Panc1 (cell line): ENCODE measurements around the gene INPP5D. TPM values are rescaled to one million over a fixed set of nuclear protein-coding genes. Genes with fewer than 3 reads are reported as not detected.
A peak's percentile ranks its signal among the peaks of the same experiment; 100 is the strongest.

Experiments used
- ATAC-seq: fragments of 200-7000 bp; cut with Tn5 transposase; 2 replicates; pipeline ENCODE4 v1.9.1; 2020; ENCODE audit warnings: mild to moderate bottlenecking, moderate library complexity
- BruUV-seq: library from RNA; stranded (reverse); fragments of 400-500 nt; replicated peaks from 2 replicates; lab custom pipeline; 2021; lab: Mats Ljungman, UMichigan
- CTCF ChIA-PET: fragments of 300-600 bp; sonication (Branson Sonifier 250); formaldehyde crosslinking; loops from one replicate; lab custom pipeline; 2022; ENCODE audit warnings: antibody characterized with exemption; lab: Charles Lee
- POLR2A ChIA-PET: fragments of 300-600 bp; sonication (Branson Sonifier 250); formaldehyde crosslinking; loops from one replicate; lab custom pipeline; 2022; ENCODE audit warnings: antibody characterized with exemption; lab: Charles Lee
- DNase-seq: peaks from one replicate; pipeline ENCODE4 v3.0.0-alpha.2; 2010; ENCODE audit warnings: low read depth, low spot score
- H3K27ac ChIP-seq: 2 replicates; pipeline ENCODE4 v1.5.1; 2011; ENCODE audit warnings: mild to moderate bottlenecking, low read length, inconsistent platforms
- H3K27me3 ChIP-seq: fragments of 200-500 bp; sonication (Bioruptor generic); 2 replicates; pipeline ENCODE4 v1.6.0; 2014; ENCODE audit warnings: low read length, inconsistent platforms; ENCODE audit not compliant: control insufficient read depth, insufficient read depth
- H3K36me3 ChIP-seq: fragments of 200-500 bp; sonication (Bioruptor generic); 2 replicates; pipeline ENCODE4 v1.5.1; 2014; ENCODE audit warnings: inconsistent platforms, mild to moderate bottlenecking, low read length, moderate library complexity; ENCODE audit not compliant: control insufficient read depth, insufficient read depth
- H3K4me1 ChIP-seq: 2 replicates; pipeline ENCODE4 v1.5.1; 2011; ENCODE audit warnings: inconsistent platforms, mild to moderate bottlenecking, low read length, moderate library complexity; ENCODE audit not compliant: control insufficient read depth, insufficient read depth
- H3K4me3 ChIP-seq, 2 experiments: 2 replicates each; pipeline ENCODE4 v1.5.1; 2011 to 2012; ENCODE audit warnings: low read depth in 2 of 2, low read length in 2 of 2, mild to moderate bottlenecking in 2 of 2, inconsistent platforms in 1 of 2, moderate library complexity in 1 of 2
- H3K9me3 ChIP-seq: fragments of 200-500 bp; sonication (Bioruptor generic); 2 replicates; pipeline ENCODE4 v1.5.1; 2014; ENCODE audit warnings: low read depth, mild to moderate bottlenecking, inconsistent platforms, low read length, moderate library complexity; ENCODE audit not compliant: control insufficient read depth, insufficient read depth
- POLR2AphosphoS5 ChIP-seq: IDR thresholded peaks from 2 replicates; pipeline ENCODE4 v1.6.1; 2012; ENCODE audit warnings: mild to moderate bottlenecking, low read depth, low read length, moderate library complexity
- SIN3A ChIP-seq: IDR thresholded peaks from 2 replicates; pipeline ENCODE4 v1.6.1; 2012; ENCODE audit warnings: low read depth, mild to moderate bottlenecking, low read length, moderate library complexity, borderline replicate concordance; ENCODE audit not compliant: insufficient read depth
- TCF7L2 ChIP-seq: IDR thresholded peaks from 2 replicates; pipeline ENCODE4 v1.6.1; 2011; ENCODE audit warnings: mild to moderate bottlenecking, low read depth, low read length, inconsistent platforms
- in situ Hi-C: cut with HindIII; loops from 2 replicates; pipeline ENCODE4 v1.10.0; 2016; ENCODE audit warnings: low sequenced_read_pairs, low pct_unique_long_range_greater_than_20kb
- intact Hi-C: fragments of 100-400 bp; cut with micrococcal nuclease; formaldehyde crosslinking; loops from one replicate; pipeline ENCODE4 v1.10.0; 2022; ENCODE audit not compliant: unreplicated experiment
- total RNA-seq: library from RNA; stranded (reverse); gene quantifications from one replicate; pipeline ENCODE4 v1.2.1, GENCODE V29; 2021; ENCODE audit not compliant: unreplicated experiment
- TF ChIP-seq, protein P1 (sequence below), 2 experiments: IDR thresholded peaks; 2 replicates each; pipeline ENCODE4 v1.6.1; 2011 to 2012; ENCODE audit warnings: low read depth in 2 of 2, control low read depth in 1 of 2, low read length in 1 of 2, mild to moderate bottlenecking in 1 of 2, moderate library complexity in 1 of 2; ENCODE audit not compliant: insufficient read depth in 1 of 2
- TF ChIP-seq, protein P2 (sequence below): fragments of 450-650 bp; IDR thresholded peaks from 2 replicates; pipeline ENCODE4 v1.5.1; 2017; ENCODE audit warnings: mild to moderate bottlenecking

The INPP5D gene
- total RNA-seq, 1 experiment from 2014 or later, result 0.39 TPM

DNA sequence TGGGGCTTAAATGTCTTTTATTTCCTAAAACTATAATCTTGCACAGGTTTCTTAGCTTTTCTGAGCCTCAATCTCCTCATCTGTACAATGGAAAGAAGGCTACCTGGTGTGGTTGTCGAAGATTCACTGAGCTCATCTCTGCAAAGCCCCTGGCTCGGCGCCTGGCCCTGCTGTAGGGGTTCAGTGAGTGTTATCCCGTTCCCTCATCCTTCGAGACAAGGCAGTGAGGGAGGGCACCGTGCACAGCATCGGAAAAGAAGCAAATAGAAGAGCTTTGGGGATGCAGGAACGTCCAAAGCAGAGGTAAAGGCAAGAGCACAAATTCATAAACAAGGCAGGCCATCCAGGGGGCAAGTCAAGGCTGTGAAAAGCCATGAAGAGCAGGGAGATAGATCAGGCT, 150.1 kb downstream of the INPP5D start:
- CTCF ChIA-PET, result no interaction called here
- no TSS peak for BruUV-seq
- no peak for ATAC-seq

DNA sequence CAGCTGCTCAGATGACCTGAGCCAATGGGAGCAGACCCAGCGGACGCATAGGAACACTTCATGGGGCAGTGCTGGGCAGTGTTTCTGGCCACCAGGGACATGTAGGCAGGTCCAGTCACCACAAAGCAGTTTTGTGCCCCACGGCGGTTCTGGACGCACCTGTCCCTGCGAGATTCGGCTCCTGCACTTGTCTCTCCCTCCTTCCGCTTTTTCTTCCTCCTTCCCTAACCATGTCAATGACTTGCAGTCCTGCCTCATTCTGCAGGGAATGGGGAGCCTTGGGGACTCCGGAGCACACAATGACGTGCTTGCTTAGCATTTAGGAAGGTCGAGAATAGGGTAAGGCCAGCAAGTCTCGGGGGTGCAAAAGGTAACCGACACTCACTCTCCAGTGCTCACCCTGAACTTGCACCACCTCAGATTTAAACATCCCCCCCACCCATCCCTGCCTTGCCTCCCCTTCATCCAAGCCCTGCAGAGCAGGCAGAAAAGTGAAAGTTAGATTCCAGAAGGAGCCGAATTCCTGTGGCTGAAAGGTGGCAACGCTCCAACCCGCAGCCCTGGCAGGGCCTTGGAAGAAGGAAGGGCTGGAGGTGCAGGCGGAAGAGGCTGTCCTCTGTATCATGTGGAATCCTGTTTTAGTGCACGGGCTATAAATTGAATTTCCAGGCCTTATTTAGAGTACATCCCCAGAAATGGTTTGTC, 150.9 kb downstream of the INPP5D start:
- Histone ChIP-seq H3K27me3 (no peaks in the 10 kb centered on the region), H3K4me1 (peaks cover 26% of the 10 kb centered on the region), H3K4me3 (peak overlapping the region in 1 of 2 experiments; percentile 28; a peak in 1 of 4 replicates), H3K9me3 (no peaks in the 10 kb centered on the region), H3K36me3 (no peaks in the 10 kb centered on the region), H3K27ac (no peak overlapping the region; the same call in 1 of the 2 replicates)
- BruUV-seq, result no TSS peak
- DNase-seq (peak; percentile 18), ATAC-seq (peak; percentile 89)
- intact Hi-C loops, result no loop called here
- POLR2A ChIA-PET, result no interaction called here
- TF ChIP-seq TCF7L2 (no peak), POLR2AphosphoS5 (peak; percentile 51; the same call in 1 of the 2 replicates)
- CTCF ChIA-PET, result no interaction called here
- in situ Hi-C loops, result no loop called here

More for the DNA sequence above, 150.1 kb downstream of the INPP5D start:
- no peaks in the 10 kb centered on the region for H3K27me3 ChIP-seq
- H3K27ac ChIP-seq, result no peak overlapping the region; the same call in 1 of the 2 replicates
- no peak for DNase-seq
- peaks cover 26% of the 10 kb centered on the region for H3K4me1 ChIP-seq
- intact Hi-C loops (no loop called here), in situ Hi-C loops (no loop called here)
- H3K36me3 ChIP-seq, result no peaks in the 10 kb centered on the region
- TF ChIP-seq, protein P1, sequence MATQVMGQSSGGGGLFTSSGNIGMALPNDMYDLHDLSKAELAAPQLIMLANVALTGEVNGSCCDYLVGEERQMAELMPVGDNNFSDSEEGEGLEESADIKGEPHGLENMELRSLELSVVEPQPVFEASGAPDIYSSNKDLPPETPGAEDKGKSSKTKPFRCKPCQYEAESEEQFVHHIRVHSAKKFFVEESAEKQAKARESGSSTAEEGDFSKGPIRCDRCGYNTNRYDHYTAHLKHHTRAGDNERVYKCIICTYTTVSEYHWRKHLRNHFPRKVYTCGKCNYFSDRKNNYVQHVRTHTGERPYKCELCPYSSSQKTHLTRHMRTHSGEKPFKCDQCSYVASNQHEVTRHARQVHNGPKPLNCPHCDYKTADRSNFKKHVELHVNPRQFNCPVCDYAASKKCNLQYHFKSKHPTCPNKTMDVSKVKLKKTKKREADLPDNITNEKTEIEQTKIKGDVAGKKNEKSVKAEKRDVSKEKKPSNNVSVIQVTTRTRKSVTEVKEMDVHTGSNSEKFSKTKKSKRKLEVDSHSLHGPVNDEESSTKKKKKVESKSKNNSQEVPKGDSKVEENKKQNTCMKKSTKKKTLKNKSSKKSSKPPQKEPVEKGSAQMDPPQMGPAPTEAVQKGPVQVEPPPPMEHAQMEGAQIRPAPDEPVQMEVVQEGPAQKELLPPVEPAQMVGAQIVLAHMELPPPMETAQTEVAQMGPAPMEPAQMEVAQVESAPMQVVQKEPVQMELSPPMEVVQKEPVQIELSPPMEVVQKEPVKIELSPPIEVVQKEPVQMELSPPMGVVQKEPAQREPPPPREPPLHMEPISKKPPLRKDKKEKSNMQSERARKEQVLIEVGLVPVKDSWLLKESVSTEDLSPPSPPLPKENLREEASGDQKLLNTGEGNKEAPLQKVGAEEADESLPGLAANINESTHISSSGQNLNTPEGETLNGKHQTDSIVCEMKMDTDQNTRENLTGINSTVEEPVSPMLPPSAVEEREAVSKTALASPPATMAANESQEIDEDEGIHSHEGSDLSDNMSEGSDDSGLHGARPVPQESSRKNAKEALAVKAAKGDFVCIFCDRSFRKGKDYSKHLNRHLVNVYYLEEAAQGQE (IDR thresholded peaks at IDR 0.05; ENCODE audit: insufficient read depth in 1 of 2, low read depth in 2 of 2, low read length in 1 of 2), result no peak
- TF ChIP-seq POLR2AphosphoS5, result no peak
- no peak for TF ChIP-seq SIN3A
- TF ChIP-seq, protein P2, sequence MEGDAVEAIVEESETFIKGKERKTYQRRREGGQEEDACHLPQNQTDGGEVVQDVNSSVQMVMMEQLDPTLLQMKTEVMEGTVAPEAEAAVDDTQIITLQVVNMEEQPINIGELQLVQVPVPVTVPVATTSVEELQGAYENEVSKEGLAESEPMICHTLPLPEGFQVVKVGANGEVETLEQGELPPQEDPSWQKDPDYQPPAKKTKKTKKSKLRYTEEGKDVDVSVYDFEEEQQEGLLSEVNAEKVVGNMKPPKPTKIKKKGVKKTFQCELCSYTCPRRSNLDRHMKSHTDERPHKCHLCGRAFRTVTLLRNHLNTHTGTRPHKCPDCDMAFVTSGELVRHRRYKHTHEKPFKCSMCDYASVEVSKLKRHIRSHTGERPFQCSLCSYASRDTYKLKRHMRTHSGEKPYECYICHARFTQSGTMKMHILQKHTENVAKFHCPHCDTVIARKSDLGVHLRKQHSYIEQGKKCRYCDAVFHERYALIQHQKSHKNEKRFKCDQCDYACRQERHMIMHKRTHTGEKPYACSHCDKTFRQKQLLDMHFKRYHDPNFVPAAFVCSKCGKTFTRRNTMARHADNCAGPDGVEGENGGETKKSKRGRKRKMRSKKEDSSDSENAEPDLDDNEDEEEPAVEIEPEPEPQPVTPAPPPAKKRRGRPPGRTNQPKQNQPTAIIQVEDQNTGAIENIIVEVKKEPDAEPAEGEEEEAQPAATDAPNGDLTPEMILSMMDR, result no peak
- no peak for TF ChIP-seq TCF7L2
- no peak overlapping the region for H3K4me3 ChIP-seq
- no peaks in the 10 kb centered on the region for H3K9me3 ChIP-seq
- POLR2A ChIA-PET, result no interaction called here

DNA sequence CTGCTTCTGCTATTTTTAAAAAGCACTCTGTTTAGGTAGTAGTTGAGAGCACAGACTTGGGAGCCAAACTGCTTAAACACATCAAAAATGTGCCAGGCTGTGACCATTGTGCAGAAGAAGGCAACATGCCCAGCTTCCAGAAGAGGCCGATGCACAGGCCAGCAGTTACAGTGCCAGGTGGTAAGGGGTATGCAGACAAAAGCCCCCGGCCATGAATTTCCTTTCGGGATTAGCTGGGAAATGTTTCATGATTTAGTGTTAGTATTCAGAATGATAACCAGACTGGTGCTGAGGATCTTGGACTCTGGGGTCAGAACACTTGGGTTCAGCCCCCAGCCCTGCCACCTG, 151.4 kb downstream of the INPP5D start:
- Histone ChIP-seq H3K4me3 (no peak overlapping the region), H3K27me3 (no peaks in the 10 kb centered on the region), H3K27ac (no peak overlapping the region; the same call in 1 of the 2 replicates), H3K9me3 (no peaks in the 10 kb centered on the region), H3K36me3 (no peaks in the 10 kb centered on the region), H3K4me1 (peaks cover 26% of the 10 kb centered on the region)
- DNase-seq (no peak), ATAC-seq (no peak)
- TF ChIP-seq SIN3A (no peak), TCF7L2 (no peak), POLR2AphosphoS5 (no peak)
- TF ChIP-seq, protein P1 (IDR thresholded peaks at IDR 0.05; ENCODE audit: insufficient read depth in 1 of 2, low read depth in 2 of 2, low read length in 1 of 2), result no peak
- TF ChIP-seq, protein P2, result no peak
- CTCF ChIA-PET, result no interaction called here
- intact Hi-C loops, result no loop called here
- in situ Hi-C loops, result no loop called here
- BruUV-seq, result no TSS peak
- POLR2A ChIA-PET, result no interaction called here
